Esophagus muscularis mucosa (tissue), 4 donors: Measurements from ENCODE around the gene CASTOR2.
"Not testable (repeated sequence)": the region's sequence is repeated elsewhere in the genome, so short reads cannot be mapped to it uniquely, and the experiment has no call there.

Experiments used
- CTCF ChIP-seq, 3 experiments: fragments of 200-600 bp in 2 of 3; fragments of 450-650 bp in 1 of 3; sonication (generic) in 2 of 3; IDR thresholded peaks; one replicate each; pipeline ENCODE4 v1.5.1; 2017 to 2019; ENCODE audit warnings: antibody characterized with exemption in 3 of 3, mild to moderate bottlenecking in 2 of 3, moderate library complexity in 1 of 3
- EP300 ChIP-seq: sonication (generic); formaldehyde crosslinking; IDR thresholded peaks from one replicate; pipeline ENCODE4 v1.6.1; 2017; ENCODE audit warnings: antibody characterized with exemption
- POLR2A ChIP-seq: fragments of 450-650 bp; IDR thresholded peaks from one replicate; pipeline ENCODE4 v1.6.1; 2017; ENCODE audit warnings: antibody characterized with exemption, moderate library complexity, mild to moderate bottlenecking, low read depth

GRCh38 chr7:74977523-74977922 is 13.0 kb downstream of the CASTOR2 start:
- not testable (repeated sequence) for TF ChIP-seq CTCF (IDR thresholded peaks at IDR 0.05); EP300; POLR2A
